Stomach smooth muscle (tissue), 2 donors: Measurements from ENCODE around the gene IRAK2.

ENCODE experiments used
- H3K27ac ChIP-seq: one replicate; pipeline ENCODE4 v1.7.0; 2013; ENCODE audit warnings: mild to moderate bottlenecking, low read length, inconsistent platforms
- H3K27me3 ChIP-seq, 2 donors: one replicate each; pipeline ENCODE4 v1.7.0; 2013; ENCODE audit warnings: low read length in 2 of 2; ENCODE audit not compliant: insufficient read depth in 2 of 2, control insufficient read depth in 1 of 2
- H3K36me3 ChIP-seq, 2 donors: one replicate each; pipeline ENCODE4 v1.7.0; 2013; ENCODE audit warnings: low read length in 2 of 2; ENCODE audit not compliant: control insufficient read depth in 2 of 2, insufficient read depth in 2 of 2
- H3K4me1 ChIP-seq: one replicate; pipeline ENCODE4 v1.7.0; 2013; ENCODE audit warnings: low read length; ENCODE audit not compliant: control insufficient read depth, insufficient read depth
- H3K4me3 ChIP-seq, 2 donors: one replicate each; pipeline ENCODE4 v1.7.0; 2013; ENCODE audit warnings: low read length in 2 of 2
- H3K9ac ChIP-seq, 2 donors: one replicate each; pipeline ENCODE4 v1.7.0; 2013; ENCODE audit warnings: low read length in 2 of 2, mild to moderate bottlenecking in 1 of 2
- H3K9me3 ChIP-seq, 2 donors: one replicate each; pipeline ENCODE4 v1.7.0; 2013; ENCODE audit warnings: low read length in 2 of 2; ENCODE audit not compliant: control insufficient read depth in 2 of 2
- donor health status: healthy.
- donor health status: Pancreatic carcinoma.

IRAK2 gene

GRCh38 chr3:10274601-10275000 is 109.9 kb downstream of the IRAK2 start:
- peaks cover 14% of the 10 kb centered on the region for H3K4me1 ChIP-seq
- H3K9ac ChIP-seq, result no peak overlapping the region
- H3K4me3 ChIP-seq, result no peak overlapping the region
- no peaks in the 10 kb centered on the region for H3K27me3 ChIP-seq
- no peak overlapping the region for H3K27ac ChIP-seq
- H3K9me3 ChIP-seq, result no peaks in the 10 kb centered on the region
- peaks cover 36 to 40% of the 10 kb centered on the region in 2 donors for H3K36me3 ChIP-seq

DNA sequence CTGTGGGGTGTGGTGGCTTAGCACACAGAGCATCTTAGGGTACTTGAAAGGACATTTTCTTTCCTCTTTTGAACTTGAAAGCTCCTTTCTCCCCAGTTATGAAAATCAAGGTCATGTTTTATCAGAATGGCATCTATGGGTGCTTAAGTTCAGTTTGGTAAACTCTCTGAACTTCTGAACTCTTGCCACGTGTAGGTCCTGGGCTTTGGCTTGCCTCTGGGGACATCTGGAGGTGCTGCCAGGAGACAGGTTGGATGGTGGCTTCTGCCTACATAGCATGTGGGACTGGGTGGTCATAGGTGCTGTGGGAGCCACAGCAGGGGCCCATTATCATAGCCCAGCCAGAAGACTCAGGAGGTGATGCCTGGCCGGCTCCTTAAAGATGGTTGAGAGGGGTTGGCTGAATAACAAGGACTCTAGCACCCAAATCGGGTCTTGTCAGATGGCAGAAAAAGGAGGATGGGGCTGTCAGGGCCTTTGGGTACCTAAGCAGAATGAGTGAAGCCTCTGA is 112.5 kb downstream of the IRAK2 start:
- H3K27me3 ChIP-seq, result no peaks in the 10 kb centered on the region
- H3K4me1 ChIP-seq, result peaks cover 12% of the 10 kb centered on the region
- H3K9me3 ChIP-seq, result no peaks in the 10 kb centered on the region
- no peak overlapping the region for H3K27ac ChIP-seq
- no peak overlapping the region for H3K4me3 ChIP-seq
- H3K9ac ChIP-seq, result no peak overlapping the region
- peaks cover 33 to 40% of the 10 kb centered on the region in 2 donors for H3K36me3 ChIP-seq

GRCh38 chr3:10278501-10278900 is 113.8 kb downstream of the IRAK2 start:
- no peak overlapping the region for H3K27ac ChIP-seq
- H3K36me3 ChIP-seq, result peaks cover 36 to 45% of the 10 kb centered on the region in 2 donors
- H3K4me1 ChIP-seq, result peaks cover 8% of the 10 kb centered on the region
- no peak overlapping the region for H3K4me3 ChIP-seq
- no peaks in the 10 kb centered on the region for H3K9me3 ChIP-seq
- H3K27me3 ChIP-seq, result no peaks in the 10 kb centered on the region
- no peak overlapping the region for H3K9ac ChIP-seq

DNA sequence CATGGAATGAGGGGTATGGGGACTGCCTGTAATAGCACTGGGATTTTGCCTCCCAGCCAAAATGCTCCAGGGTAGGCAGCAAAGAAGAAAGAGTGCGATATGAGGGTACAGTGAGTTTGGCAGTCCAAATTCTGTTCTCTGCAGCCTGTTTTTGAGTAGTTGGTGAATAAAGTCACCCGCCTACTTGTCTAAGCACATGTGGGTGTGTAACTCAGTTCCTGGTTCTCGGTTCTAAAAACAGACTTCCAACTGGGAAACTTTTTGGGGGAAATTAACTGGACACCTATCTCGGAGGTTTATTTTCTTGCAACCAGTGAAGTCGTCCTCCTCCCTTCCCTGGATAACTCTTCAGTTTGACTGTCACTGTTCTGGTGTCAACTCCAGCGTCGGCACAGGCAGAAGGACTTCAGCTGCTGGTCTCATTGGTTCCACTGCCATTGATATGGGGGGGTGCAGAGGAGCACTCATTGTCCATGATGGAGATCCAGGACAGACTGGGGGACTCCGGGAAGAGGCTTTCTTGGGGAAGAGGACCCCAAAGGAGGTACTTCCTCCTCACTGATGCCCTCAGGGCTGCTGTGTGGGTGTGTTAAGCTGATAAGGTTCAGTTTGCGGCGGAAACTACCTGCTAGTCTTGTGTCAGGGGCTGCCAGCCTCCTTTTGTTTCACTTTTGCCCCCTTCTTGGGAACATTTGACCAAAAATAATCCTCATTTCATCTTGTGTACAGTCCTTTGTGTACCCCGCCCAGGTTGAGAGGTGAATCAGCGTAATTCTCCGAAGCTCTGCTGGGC is 114.9 kb downstream of the IRAK2 start:
- H3K9ac ChIP-seq, result no peak overlapping the region
- no peaks in the 10 kb centered on the region for H3K9me3 ChIP-seq
- H3K27me3 ChIP-seq, result no peaks in the 10 kb centered on the region
- H3K4me1 ChIP-seq, result peaks cover 5% of the 10 kb centered on the region
- H3K4me3 ChIP-seq, result no peak overlapping the region
- no peak overlapping the region for H3K27ac ChIP-seq
- peaks cover 36 to 45% of the 10 kb centered on the region in 2 donors for H3K36me3 ChIP-seq

- no peak overlapping the region for H3K27ac ChIP-seq
- peaks cover 41 to 48% of the 10 kb centered on the region in 2 donors for H3K36me3 ChIP-seq
These were observed 115.4 kb downstream of the IRAK2 start for GRCh38 chr3:10280177-10280529.

DNA sequence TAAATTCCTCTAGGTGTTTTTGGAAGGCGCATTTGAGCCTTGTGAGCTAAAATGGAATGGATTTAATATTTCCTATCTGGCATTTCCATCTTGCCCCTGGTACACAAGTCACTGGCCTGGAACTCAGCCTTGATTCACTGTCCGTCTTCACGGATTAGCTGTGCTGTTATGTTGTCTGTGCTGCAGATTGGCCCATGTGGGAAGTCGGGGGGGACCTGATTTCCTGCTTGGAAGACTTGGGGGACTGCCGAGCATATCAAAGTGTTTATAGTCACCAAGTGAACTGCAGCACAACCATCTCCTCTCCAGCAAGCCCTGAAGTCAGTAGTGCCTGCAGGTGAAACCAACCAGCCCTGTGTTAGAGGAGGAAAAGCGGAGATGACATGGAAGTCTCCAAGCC is 115.9 kb downstream of the IRAK2 start:
- no peak overlapping the region for H3K9ac ChIP-seq
- no peak overlapping the region for H3K27ac ChIP-seq
- peaks cover 5% of the 10 kb centered on the region for H3K4me1 ChIP-seq
- no peak overlapping the region for H3K4me3 ChIP-seq
- H3K27me3 ChIP-seq, result no peaks in the 10 kb centered on the region
- H3K36me3 ChIP-seq, result peaks cover 42 to 48% of the 10 kb centered on the region in 2 donors
- H3K9me3 ChIP-seq, result no peaks in the 10 kb centered on the region

More at GRCh38 chr3:10280177-10280529, 115.4 kb downstream of the IRAK2 start:
- no peaks in the 10 kb centered on the region for H3K9me3 ChIP-seq
- no peak overlapping the region for H3K9ac ChIP-seq
- H3K4me3 ChIP-seq, result no peak overlapping the region
- H3K4me1 ChIP-seq, result peaks cover 5% of the 10 kb centered on the region
- no peaks in the 10 kb centered on the region for H3K27me3 ChIP-seq

- no peaks in the 10 kb centered on the region for H3K9me3 ChIP-seq
- H3K9ac ChIP-seq, result no peak overlapping the region
- no peak overlapping the region for H3K27ac ChIP-seq
- no peaks in the 10 kb centered on the region for H3K27me3 ChIP-seq
- no peak overlapping the region for H3K4me3 ChIP-seq
- H3K4me1 ChIP-seq, result peaks cover 5% of the 10 kb centered on the region
- peaks cover 43% of the 10 kb centered on the region in 2 donors for H3K36me3 ChIP-seq
These were observed 117.2 kb downstream of the IRAK2 start for GRCh38 chr3:10281951-10282350.

DNA sequence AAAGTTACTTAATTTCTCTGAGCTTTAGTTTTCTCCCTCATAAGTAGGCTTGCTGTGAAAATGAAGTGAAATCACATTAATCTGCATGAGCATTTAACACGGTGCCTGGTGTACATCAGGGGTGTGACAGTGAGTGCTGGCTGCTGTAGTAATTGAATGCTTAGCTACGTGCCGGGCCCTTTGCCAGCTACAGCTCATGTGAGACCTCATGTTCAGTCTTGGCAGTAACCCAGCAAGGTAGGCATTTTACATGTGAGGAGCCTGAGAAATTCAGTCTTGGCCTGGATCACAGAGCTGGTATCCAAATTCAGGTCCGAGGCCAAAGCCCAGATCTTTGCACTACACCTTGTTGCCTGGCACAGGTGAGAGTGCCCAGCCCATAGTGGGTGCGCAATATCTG is 118.9 kb downstream of the IRAK2 start:
- Histone ChIP-seq H3K9me3 (no peaks in the 10 kb centered on the region), H3K4me3 (no peak overlapping the region), H3K4me1 (peaks cover 5% of the 10 kb centered on the region), H3K36me3 (peaks cover 31 to 38% of the 10 kb centered on the region in 2 donors), H3K27ac (no peak overlapping the region), H3K9ac (peak overlapping the region in 1 of 2 donors; percentile 36), H3K27me3 (no peaks in the 10 kb centered on the region)

DNA sequence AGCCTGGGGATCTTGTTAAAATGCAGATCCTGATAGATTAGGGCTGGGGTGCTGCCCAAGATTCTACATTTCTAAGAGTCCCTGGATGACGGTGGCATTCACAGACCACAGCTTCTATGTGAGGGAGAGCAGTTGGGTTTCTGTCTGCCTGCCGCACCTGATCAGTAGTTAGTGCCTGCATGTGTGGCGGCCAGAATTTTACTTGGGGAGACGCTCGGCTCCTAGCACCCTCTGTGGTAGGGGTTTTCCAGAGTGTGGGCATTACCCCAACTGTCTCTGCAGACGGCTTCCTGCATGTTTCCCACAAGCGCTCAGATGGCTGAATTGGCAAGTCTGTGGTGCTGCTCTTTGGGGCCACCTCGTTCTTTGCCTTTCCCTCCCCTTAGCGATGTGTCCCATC is 119.8 kb downstream of the IRAK2 start:
- Histone ChIP-seq H3K4me1 (peaks cover 5% of the 10 kb centered on the region), H3K36me3 (peaks cover 25 to 38% of the 10 kb centered on the region in 2 donors), H3K9ac (no peak overlapping the region), H3K27ac (no peak overlapping the region), H3K4me3 (no peak overlapping the region), H3K27me3 (no peaks in the 10 kb centered on the region), H3K9me3 (no peaks in the 10 kb centered on the region)

DNA sequence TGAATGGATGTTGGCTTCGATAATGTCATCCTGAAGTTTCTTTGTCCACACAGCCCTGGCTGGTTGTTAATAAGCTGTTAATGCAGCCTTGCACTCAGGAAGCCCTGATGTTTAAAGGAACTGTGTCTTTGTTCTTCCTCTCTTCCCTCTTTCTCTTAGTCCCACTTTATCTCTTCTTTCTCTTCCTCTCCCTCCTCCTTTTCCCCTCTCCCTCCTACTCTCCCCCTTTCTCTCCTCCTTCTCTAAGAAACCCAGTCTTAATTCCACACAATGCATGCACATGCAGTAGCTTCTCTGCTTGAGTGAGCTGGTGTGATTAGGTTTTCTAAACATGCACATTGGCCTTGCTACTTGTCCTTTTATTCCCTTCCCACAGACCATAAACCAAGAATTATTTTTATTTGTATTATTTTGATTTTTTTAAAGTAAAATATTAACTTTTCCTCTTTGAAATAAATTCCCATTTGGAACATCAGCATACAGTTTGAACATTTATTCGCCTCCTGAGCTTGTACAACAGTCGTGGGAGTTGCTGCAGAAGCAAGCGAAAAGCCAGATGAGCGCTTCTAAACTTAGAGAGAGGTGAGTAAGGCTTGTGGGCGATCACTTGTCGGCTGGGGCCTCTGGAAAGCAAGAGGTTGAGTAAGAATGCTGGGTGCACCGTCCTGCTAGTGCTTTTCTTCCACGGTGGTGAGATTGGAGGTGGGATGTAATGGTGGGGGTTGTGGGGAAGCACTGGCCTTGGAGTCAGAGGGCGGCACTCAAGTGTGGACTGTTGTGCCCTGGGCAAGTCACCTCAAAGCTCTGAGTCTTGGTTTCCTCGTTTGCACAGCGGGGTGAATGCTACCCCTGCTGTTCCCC is 120.8 kb downstream of the IRAK2 start:
- Histone ChIP-seq H3K4me1 (peaks cover 5% of the 10 kb centered on the region), H3K36me3 (peaks cover 21 to 35% of the 10 kb centered on the region in 2 donors), H3K9ac (no peak overlapping the region), H3K27me3 (no peaks in the 10 kb centered on the region), H3K27ac (no peak overlapping the region), H3K4me3 (no peak overlapping the region), H3K9me3 (no peaks in the 10 kb centered on the region)
